ENCODE measurements around the gene CAMK1G. TPM values are rescaled to one million over a fixed set of nuclear protein-coding genes. Genes with fewer than 3 reads are reported as not detected.

CAMK1G gene
- total and polyA plus RNA-seq, 2 donors (not counting 3 experiments of a cell fraction or from before 2014, with no cell fraction given), result not detected

- Histone ChIP-seq H2AFZ (ENCODE audit: low read depth, low read length) (no peak overlapping the region), H3K9me1 (replicated peaks; ENCODE audit: control insufficient read depth, extremely low read depth, insufficient read depth, low read length) (no peaks in the 10 kb centered on the region), H3K4me1 (ENCODE audit: control insufficient read depth, extremely low read depth, insufficient read depth, low read length) (peaks cover 9% of the 10 kb centered on the region), H3K27ac (ENCODE audit: insufficient read depth, low read depth, low read length) (no peak overlapping the region), H3K4me3 (replicated peaks in 1 of 3; ENCODE audit: insufficient read depth in 1 of 3, low read depth in 1 of 3, low read length in 3 of 3) (no peak overlapping the region), H3K36me3 (ENCODE audit: control insufficient read depth in 2 of 2, extremely low read depth in 1 of 2, insufficient read depth in 2 of 2, low read length in 2 of 2) (no peaks in the 10 kb centered on the region), H3K27me3 (ENCODE audit: control insufficient read depth in 2 of 2, insufficient read depth in 2 of 2, low read length in 2 of 2) (peaks cover 40 to 43% of the 10 kb centered on the region in 2 experiments), H3K4me2 (ENCODE audit: insufficient read depth, low read length) (no peak overlapping the region), H4K20me1 (replicated peaks; ENCODE audit: control insufficient read depth, extremely low read depth, insufficient read depth, low read length) (no peaks in the 10 kb centered on the region), H3K9me3 (replicated peaks; ENCODE audit: control insufficient read depth, insufficient read depth, low read length) (no peaks in the 10 kb centered on the region), H3K9ac (replicated peaks; ENCODE audit: extremely low read depth, insufficient read depth, low read length) (no peak overlapping the region), H3K79me2 (ENCODE audit: control insufficient read depth, insufficient read depth, low read length) (no peaks in the 10 kb centered on the region)
- BruUV-seq (replicated peaks), result no TSS peak
- FAIRE-seq (peak; percentile 67), DNase-seq (ENCODE audit: low read depth, low spot score) (peak; percentile 46)
- ChIA-PET POLR2A (no interaction called here), CTCF (interaction anchor here (0.9 to 6.9 kb wide), 4 partner anchors 11 to 162 kb away, joined by 3 to 65 read pairs (median 14); no protein-coding TSS in a partner anchor)
- intact Hi-C loops (cut with micrococcal nuclease) (no loop called here), dilution Hi-C loops (cut with MboI; ENCODE audit: extremely low pct_ligation_motif_present, low sequenced_read_pairs) (loop anchor here (25.0 kb wide), 1 partner anchor 100 kb away; the partner anchor contains the start of gene G0S2)
- no peak for TF ChIP-seq POLR2AphosphoS5 (IDR thresholded peaks at IDR 0.05; ENCODE audit: insufficient read depth, low read depth, low read length)
- TF ChIP-seq FOS (IDR thresholded peaks at IDR 0.05; ENCODE audit: borderline replicate concordance, insufficient read depth, low read length), result peak; percentile 65
- TF ChIP-seq GATA2 (IDR thresholded peaks at IDR 0.05; ENCODE audit: insufficient read depth, insufficient read length, low read depth, low read length), result peak; percentile 83
Observed at GRCh38 chr1:209587789-209588188, 4.3 kb downstream of the CAMK1G start.

- no peak for FAIRE-seq
- ChIA-PET POLR2A (no interaction called here), CTCF (interaction anchor here (1.1 to 4.8 kb wide), 13 partner anchors 8 to 103 kb away, joined by 3 to 29 read pairs (median 11); no protein-coding TSS in a partner anchor)
- H3K9me3 ChIP-seq (replicated peaks; ENCODE audit: control insufficient read depth, insufficient read depth, low read length), result no peaks in the 10 kb centered on the region
- H3K9me1 ChIP-seq (replicated peaks; ENCODE audit: control insufficient read depth, extremely low read depth, insufficient read depth, low read length), result no peaks in the 10 kb centered on the region
- H3K79me2 ChIP-seq (ENCODE audit: control insufficient read depth, insufficient read depth, low read length), result no peaks in the 10 kb centered on the region
- dilution Hi-C loops (cut with MboI; ENCODE audit: extremely low pct_ligation_motif_present, low sequenced_read_pairs) (loop anchor here (25.0 kb wide), 1 partner anchor 98 kb away; the partner anchor contains the start of gene G0S2), intact Hi-C loops (cut with micrococcal nuclease) (no loop called here)
- H3K4me1 ChIP-seq (ENCODE audit: control insufficient read depth, extremely low read depth, insufficient read depth, low read length), result peaks cover 9% of the 10 kb centered on the region
- H2AFZ ChIP-seq (ENCODE audit: low read depth, low read length), result no peak overlapping the region
- BruUV-seq (replicated peaks), result no TSS peak
- H3K36me3 ChIP-seq (ENCODE audit: control insufficient read depth in 2 of 2, extremely low read depth in 1 of 2, insufficient read depth in 2 of 2, low read length in 2 of 2), result no peaks in the 10 kb centered on the region
- peaks cover 26 to 29% of the 10 kb centered on the region in 2 experiments for H3K27me3 ChIP-seq (ENCODE audit: control insufficient read depth in 2 of 2, insufficient read depth in 2 of 2, low read length in 2 of 2)
- H3K4me2 ChIP-seq (ENCODE audit: insufficient read depth, low read length), result no peak overlapping the region
- H3K9ac ChIP-seq (replicated peaks; ENCODE audit: extremely low read depth, insufficient read depth, low read length), result no peak overlapping the region
- no peak for DNase-seq (ENCODE audit: low read depth, low spot score)
- no peaks in the 10 kb centered on the region for H4K20me1 ChIP-seq (replicated peaks; ENCODE audit: control insufficient read depth, extremely low read depth, insufficient read depth, low read length)
- H3K4me3 ChIP-seq (replicated peaks in 1 of 3; ENCODE audit: insufficient read depth in 1 of 3, low read depth in 1 of 3, low read length in 3 of 3), result no peak overlapping the region
- TF ChIP-seq MAX (IDR thresholded peaks at IDR 0.05; ENCODE audit: insufficient read depth, insufficient read length) (no peak), POLR2A (IDR thresholded peaks at IDR 0.05; ENCODE audit: low read depth, low read length) (no peak), EZH2 (IDR thresholded peaks at IDR 0.05; ENCODE audit: borderline replicate concordance, low read depth, low read length, severe bottlenecking) (no peak), POLR2AphosphoS5 (IDR thresholded peaks at IDR 0.05; ENCODE audit: insufficient read depth, low read depth, low read length) (no peak), FOS (IDR thresholded peaks at IDR 0.05; ENCODE audit: borderline replicate concordance, insufficient read depth, low read length) (no peak), CTCF (IDR thresholded peaks at IDR 0.05; ENCODE audit: extremely low read depth in 1 of 2, insufficient read depth in 1 of 2, low read depth in 1 of 2, low read length in 2 of 2) (no peak), GATA2 (IDR thresholded peaks at IDR 0.05; ENCODE audit: insufficient read depth, insufficient read length, low read depth, low read length) (no peak), MYC (IDR thresholded peaks at IDR 0.05; ENCODE audit: low read depth, low read length) (no peak), JUN (IDR thresholded peaks at IDR 0.05; ENCODE audit: borderline replicate concordance, insufficient read depth, insufficient read length, low read depth) (no peak)
- no peak overlapping the region for H3K27ac ChIP-seq (ENCODE audit: insufficient read depth, low read depth, low read length)
Observed at GRCh38 chr1:209589440-209589839, 5.9 kb downstream of the CAMK1G start.

All from endothelial cell of umbilical vein (primary cell).